Caki2 (cell line): Measurements from ENCODE around the gene PSEN2. TPM values are rescaled to one million over a fixed set of nuclear protein-coding genes. Genes with fewer than 3 reads are reported as not detected.
"Not testable (repeated sequence)": the region's sequence is repeated elsewhere in the genome, so short reads cannot be mapped to it uniquely, and the experiment has no call there.

ENCODE experiments used
- DNase-seq: peaks from one replicate; pipeline ENCODE4 v3.0.0-alpha.2; 2015; ENCODE audit warnings: low read depth
- in situ Hi-C: cut with HindIII; loops from 2 replicates; pipeline ENCODE4 v1.10.0; 2016; ENCODE audit warnings: low sequenced_read_pairs, low pct_unique_long_range_greater_than_20kb, mixed read lengths
- total RNA-seq: library from RNA; depleted of rRNA; stranded (reverse); fragments of >200 nt; shearing (Covaris generic); gene quantifications from 2 replicates; pipeline ENCODE4 v1.2.3, GENCODE V29; 2014; ENCODE audit warnings: low replicate concordance

PSEN2 gene
- total RNA-seq, 1 experiment from 2014 or later, result 62.3 TPM

DNA sequence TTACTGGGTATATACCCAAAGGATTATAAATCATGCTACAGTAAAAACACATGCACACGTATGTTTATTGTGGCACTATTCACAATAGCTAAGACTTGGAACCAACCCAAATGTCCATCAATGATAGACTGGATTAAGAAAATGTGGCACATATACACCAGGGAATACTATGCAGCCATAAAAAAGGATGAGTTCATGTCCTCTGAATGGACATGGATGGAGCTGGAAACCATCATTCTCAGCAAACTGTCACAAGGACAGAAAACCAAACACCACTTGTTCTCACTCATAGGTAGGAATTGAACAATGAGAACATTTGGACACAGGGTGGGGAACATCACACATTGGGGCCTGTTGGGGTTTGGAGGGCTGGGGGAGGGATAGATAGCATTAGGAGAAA, 15.9 kb upstream of the PSEN2 start:
- DNase-seq, in situ Hi-C loops: not testable (repeated sequence)

DNA sequence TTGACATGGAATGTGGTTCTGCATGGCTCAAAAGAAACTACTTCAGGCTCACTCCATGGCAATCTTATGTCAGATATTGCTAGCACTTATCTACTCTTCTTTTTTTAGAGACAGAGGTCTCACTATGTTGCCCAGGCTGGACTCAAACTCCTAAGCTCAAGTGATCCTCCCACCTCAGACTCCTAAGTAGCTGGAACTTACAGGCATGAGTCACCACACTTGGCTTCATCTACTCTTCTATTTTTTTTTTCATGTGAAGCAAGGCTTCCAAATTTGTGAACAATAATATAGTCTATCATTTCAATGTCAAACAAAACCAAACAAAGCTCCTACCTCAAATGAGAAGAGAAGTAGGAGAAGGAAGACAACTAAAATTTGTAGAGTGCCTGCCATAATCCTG, 7.5 kb upstream of the PSEN2 start:
- in situ Hi-C loops, result no loop called here
- DNase-seq, result no peak

DNA sequence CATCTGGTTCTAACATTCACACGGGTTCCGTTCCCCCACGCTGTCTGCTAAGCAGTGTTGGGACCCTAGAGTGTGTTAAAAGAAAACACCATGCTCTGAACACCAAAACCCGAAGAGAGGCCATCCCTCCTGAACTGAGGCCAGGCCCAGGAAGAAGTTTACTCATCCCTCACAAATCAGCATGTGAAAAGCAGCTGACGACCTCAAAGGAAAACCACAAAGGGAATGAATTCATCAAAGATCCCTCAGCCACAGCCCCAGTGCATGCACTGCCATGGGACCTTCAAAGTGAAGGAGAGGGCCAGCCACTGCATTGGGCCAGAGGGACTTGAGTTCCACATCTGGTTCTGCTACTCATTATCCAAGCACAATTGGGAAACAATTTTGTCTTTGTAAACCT, 7.0 kb upstream of the PSEN2 start:
- in situ Hi-C loops, result no loop called here
- no peak for DNase-seq

DNA sequence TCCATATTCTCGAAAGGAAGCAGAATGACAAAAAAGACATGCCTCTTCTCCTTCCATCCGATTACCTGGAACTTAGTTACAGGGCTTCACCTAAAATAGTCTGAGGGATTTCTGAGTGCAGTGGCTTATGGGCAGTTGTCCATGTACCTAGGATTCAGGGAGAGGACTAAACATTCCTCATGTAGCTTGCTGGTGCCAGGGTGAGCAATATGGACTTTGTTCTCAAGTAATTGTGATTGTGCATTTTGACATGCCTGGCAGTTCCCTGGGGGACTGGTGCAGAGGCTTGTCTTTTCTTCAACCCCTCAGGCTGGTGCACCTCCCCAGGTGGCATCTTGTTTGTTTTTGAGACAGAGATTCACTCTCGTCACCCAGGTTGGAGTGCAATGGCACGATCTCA, 6.1 kb upstream of the PSEN2 start:
- in situ Hi-C loops, result no loop called here
- DNase-seq, result no peak

DNA sequence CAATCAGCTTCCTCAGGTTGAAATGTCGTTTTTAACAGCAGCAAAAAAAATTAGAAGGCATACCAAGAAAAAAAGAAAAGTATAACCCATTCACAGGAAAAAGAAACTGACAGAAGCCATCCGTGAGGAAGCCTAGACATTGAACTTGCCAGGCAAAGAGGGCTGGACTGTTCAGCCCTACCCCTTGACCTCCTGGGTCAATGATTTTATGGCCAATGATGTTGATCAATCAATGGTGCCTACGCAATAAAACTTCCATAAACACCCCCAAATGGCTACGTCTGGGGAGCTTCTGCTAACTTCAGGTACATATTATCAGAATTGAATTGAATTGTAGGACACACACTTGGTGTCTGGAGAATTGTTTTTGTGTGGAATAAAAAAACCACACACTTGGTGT, 4.8 kb upstream of the PSEN2 start:
- DNase-seq, result no peak
- in situ Hi-C loops, result no loop called here

DNA sequence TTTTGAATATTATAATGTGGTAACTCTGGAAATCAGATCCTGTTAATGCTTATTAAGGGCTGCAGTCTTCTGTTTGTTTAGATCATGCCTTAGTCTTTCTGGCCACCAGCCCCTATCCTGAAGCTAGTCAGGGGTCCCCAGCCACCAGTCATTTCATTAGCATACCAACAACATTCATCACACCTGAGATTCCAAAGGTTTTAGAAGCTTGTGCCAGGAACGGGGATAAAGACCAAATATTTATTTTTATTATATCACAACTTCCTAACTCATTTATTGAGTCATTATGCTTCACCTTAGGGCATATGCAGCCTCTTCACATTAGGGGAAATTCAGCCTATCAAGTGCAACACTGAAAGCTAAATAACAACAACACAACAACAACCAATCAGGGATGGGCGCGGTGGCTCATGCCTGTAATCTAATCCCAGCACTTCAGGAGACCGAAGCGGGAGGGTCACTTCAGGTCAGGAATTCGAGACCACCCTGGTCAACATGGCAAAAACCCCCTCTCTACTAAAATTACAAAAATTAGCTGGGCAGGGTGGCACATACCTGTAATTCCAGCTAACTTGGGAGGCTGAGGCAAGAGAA, 2.9 kb upstream of the PSEN2 start:
- DNase-seq, result no peak
- in situ Hi-C loops, result no loop called here

DNA sequence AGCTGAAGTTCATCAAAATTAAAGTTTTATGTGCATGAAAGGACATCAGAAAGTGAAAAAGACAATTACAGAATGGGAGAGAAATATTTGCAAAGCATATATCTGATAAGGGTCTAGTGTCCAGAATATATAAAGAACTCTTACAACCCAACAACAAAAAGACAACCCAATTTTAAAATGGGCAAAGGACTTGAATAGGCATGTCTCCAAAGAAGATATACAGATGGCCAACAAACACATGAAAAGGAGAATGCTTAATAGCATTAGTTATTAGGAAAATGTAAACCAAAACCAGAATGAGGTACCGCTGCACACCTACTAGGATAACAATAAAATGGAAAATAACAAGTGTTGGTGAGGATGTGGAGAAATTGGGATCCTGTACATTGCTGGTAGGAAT, 1.7 kb upstream of the PSEN2 start:
- DNase-seq, result no peak
- in situ Hi-C loops, result no loop called here

DNA sequence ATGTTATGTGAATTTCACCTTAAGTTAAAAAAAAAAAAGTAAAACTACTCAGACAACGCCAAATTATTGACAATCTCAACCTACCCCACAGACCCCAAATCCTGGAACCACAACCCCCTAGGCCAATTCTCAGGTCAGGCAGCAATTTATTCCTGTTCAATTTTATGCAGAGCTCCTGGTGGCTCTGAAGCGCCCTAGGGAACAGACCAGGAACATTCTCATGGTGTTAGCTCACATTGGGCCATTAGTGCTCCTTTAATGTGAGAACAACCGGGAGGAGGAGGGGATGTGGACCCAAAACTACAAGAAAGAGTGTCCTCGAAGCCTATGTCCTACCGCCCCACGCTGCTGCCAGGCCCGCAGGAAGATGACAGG, 403 bp upstream of the PSEN2 start:
- DNase-seq, result no peak
- in situ Hi-C loops, result no loop called here

DNA sequence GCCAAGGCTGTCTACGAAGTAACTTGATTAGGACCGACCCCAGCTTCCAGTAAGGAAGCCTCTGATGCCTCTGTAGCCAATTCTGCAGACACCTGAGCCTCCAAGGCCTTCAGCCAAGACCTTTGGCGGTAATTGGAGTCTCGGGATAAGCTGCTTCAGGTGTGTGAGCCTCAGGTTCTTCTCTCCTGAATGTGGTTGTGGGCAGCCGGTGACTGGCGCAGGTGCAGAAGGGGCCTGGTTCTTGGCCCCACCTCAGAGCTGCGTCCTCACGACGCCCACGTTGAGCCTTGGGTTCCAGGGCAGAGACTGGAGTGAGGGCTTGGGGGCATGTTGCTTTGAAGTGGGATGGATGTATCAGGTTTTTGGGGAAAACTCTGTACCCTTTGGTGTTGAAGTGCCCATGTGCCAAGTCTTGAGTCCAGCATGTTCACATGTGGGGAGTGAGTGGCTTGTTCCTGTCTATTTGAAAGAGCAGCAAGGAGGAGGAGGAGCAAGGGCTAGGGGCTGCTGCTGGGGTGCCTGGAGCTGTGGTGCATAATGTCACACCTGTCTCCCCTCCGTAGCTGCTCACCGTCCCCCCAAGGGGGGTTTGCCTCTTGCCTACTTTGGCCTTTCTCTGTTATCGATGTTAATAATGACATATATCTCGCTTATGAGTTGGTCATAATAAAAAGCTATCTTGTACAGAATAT, 1.4 kb downstream of the PSEN2 start:
- in situ Hi-C loops, result no loop called here
- DNase-seq, result no peak

DNA sequence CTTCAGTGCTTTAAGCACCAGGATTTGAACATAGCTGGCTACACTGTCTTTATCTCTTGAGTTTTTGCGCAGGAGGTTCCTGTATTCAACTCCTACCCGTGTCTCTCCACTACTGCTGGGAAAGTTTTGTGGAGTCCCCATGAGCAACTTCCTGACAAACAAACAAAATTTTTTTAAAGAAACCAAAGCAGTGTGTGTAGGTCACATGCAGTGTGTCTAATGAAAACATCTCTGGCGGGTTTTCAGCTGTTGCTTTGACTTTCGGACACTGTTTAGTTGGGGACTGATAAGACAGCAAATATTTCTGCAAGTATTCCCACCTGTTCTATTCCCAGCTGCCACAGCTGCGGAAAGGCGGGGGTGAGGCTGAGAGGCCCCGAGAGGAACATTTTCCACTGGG, 2.0 kb downstream of the PSEN2 start:
- no peak for DNase-seq
- in situ Hi-C loops, result no loop called here

DNA sequence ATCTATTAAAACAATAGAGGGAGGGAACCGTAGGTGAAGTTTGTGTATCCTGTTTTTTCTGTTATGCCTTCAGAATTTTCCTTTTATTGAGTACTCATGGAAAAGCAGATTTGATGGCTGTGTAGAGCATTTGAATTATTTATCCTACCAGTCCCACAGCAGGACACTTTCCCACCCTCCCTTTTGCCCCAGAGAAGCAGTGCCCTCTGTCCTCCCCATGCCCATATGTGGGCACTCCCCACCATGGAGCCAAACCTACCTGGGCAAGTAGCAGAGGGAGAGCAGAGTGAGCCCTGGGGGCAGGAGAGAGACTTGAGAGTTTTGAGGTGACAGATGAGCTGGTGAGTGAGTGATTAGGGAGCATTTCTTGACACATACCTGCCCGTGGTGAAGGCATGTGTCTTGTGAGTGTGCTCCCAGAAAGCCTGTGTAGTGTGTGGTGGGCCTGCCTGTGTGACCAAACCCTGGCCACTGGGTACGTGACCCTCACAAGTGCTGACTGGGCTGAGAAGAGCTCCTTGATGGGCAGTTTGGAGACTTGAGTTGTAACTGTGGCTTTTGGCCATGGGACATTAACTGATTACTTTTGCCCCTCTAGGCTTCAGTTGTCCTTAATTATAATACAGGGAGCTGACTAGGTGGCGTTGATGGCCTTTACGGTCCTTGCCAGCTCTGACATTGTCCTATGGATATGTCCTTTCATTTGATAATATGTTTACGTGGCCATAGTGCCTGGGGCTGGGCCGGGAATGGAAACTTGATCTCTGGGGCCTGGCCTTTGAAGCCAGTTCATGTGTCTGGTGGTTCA, 3.6 kb downstream of the PSEN2 start:
- in situ Hi-C loops, result no loop called here
- DNase-seq, result no peak

DNA sequence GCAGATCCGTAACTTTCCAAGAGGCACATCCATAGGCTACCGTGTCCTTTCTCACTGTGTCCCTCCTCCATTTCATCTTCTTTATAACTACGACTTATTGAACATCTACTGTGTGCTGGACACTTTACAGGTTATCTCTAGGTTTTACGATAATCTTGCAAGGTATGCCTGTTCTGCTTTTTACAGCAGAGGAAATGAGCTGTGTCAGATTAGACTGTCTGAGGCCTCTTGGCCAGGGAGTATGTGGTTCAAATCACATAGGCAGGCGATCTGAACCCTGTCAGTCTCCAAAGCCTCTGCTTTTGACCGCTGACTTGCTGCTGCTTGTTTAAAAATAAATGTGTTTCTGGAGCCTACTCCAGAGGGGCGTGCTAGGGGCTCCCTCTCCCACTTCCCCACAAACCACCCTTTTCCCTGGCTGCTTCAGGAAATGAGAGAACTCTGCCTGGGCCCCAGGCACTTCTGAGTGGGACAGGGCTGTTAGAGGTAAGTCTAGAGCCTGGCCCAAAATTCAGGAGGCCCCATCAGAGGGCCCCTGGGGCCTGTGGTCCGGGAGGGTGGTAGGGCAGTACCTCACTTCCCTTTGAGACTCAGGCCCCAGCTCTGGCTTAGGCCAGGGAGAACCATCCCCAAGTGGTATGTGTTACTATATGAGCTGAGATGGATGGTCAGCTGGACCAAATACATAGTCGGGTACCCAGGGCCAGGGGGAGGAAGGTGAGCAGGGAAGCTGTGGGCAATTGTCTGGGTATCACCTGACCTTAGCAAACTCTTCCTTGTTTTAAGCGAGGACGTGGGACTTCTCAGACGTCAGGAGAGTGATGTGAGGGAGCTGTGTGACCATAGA, 4.4 kb downstream of the PSEN2 start:
- DNase-seq, result no peak
- in situ Hi-C loops, result no loop called here

DNA sequence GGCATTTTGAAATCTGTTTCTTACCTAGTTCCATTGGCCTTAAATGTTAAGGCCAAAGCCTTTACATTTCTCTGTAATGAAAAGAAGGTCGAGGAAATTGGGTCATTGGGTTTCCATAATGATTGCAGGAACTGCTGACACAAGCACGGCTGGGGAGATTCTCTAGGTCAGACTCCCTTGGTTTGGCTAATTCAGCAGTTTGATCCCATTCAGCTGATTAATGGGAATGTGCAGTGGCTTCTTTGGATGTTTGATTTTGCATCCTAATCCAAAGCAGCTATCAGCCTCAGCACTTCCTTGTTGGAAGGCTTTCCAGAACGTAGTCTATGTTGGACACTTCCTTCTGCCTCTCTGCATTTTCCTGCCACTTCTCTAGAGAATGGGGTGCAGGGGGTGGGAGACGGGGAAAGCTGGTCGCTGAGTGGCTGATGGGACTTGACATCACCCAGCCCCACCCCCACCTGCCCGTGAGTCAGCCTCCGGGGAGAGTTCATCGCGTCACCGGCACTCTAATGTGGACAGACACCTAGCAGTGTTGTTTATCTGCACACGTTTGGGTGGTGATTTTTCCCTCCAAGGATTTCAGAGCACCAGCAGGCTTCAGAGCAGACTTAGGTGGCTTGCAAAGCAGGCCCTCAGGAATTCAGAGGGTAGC, 5.4 kb downstream of the PSEN2 start:
- in situ Hi-C loops, result no loop called here
- peak; percentile 74 for DNase-seq

DNA sequence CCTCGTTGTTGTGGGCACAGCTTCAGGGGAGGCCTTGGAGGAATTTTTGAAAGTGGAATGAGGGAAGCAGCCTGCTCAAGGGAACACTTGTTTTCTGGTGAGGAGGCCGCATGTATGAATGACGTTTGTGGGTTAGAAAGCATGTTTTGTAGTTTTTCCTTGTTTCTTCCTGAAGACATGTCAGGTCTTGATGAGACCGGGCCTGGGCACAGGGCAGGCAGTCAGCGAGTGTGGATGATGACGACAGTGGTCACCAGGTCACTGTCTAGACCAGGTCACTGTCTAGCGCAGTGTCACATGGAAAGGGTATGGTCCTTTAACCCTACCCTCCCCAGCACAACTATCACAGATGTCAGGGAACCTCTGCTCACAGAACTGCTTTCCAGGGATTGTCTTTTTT, 7.3 kb downstream of the PSEN2 start:
- in situ Hi-C loops, result no loop called here
- no peak for DNase-seq

DNA sequence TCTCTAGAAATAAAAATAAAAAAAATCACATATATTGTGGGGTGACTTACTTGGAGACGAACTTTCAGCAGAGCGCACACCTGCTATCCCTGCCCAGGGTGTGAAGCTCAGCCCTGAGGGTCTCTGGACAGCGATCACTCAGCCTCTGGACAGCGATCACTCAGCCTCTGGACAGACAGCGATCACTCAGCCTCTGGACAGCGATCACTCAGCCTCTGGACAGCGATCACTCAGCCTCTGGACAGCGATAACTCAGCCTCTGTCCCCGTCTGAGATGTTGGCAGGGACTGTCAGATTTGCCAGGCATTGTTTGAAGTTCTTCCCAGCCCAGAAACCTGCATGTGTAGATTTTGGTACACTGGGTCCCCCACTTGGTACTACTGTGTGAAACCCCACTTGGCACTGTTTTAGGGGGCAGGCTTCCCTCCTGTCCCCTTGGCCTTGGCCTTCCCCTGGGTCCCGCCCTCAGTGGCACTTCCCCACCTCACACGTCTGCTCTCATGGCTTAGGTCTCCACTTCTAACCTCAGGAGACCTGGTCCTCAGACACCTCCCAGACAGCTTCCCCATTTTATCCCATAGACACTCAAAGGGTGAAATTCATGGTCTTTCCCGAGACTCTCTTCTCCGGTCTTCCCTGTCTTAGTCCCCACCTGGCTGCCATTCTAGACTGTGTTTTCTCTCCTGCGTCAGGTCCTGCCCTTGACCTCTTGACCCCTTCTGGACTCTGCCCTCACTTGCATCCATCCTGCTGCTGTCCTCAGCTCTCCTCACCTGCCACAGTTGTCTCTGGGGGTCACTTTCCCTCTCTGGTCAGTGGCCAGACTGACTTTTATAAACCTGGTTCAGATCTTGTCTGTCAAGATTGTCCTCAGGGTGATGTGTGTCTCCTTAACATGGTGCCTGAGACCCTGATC, 10.2 kb downstream of the PSEN2 start:
- in situ Hi-C loops, result no loop called here
- DNase-seq, result no peak

DNA sequence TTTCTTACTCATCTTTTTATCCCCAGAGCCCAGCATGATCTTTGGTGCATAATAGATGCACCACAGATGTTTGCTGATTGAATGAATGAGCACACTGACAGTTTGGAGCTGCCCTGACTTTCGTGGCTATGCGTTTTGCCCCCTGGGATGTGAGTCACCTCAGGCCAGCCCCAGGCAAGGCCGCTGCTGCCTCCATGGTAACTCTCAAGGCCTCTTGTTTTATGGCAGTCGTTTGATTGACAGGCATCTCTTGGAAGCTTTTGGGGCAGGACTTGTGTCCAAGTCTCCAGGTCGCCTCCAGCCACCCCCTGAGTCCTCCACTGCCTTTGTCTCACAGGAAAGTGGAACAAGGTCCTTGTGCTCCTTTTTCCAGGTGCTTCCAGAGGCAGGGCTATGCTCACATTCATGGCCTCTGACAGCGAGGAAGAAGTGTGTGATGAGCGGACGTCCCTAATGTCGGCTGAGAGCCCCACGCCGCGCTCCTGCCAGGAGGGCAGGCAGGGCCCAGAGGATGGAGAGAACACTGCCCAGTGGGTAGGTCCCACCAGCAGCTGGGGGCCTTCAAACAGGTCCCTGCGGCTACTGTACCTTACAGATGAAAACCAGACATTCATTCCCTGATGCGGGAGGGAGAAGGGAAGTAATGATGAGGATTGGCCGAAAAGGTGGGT, 11.2 kb downstream of the PSEN2 start:
- in situ Hi-C loops, result no loop called here
- no peak for DNase-seq

DNA sequence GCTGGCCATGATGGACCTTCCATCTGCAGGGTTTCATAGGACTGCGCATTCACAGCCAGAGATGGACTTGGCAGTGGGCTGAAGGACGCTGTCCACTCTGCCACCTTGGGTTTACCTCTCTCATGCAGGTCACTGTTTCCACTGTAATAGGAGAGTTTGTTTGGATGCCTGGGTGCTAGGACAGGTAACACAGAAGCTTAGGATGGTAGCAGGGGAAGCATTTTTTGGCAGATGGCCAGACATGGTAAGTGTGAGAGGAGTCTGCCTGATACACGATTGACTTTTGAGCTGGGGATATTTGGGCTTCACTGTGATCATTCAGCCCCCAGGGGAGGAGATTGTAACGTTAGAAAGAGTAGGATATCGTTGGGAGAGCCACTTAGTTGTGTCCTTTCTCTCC, 11.8 kb downstream of the PSEN2 start:
- in situ Hi-C loops, result no loop called here

More for the DNA sequence above, 11.8 kb downstream of the PSEN2 start:
- DNase-seq, result no peak
